ENCODE data around the gene SETBP1.
A peak's percentile ranks its signal among the peaks of the same experiment; 100 is the strongest.

Gene SETBP1

GRCh38 chr18:44817831-44818473 lies 137.3 kb downstream of the SETBP1 start:
- DNase-seq: no peak

- DNase-seq: no peak
Observed at GRCh38 chr18:44818668-44819403, 138.1 kb downstream of the SETBP1 start.

GRCh38 chr18:44819944-44820510 lies 139.3 kb downstream of the SETBP1 start:
- peak in 10 of 14 donors; percentile 4 to 65 (median 36) for DNase-seq

GRCh38 chr18:44821924-44822323 lies 141.2 kb downstream of the SETBP1 start:
- no peak for DNase-seq

GRCh38 chr18:44823286-44823685 lies 142.6 kb downstream of the SETBP1 start:
- DNase-seq: no peak

GRCh38 chr18:44823782-44824181 lies 143.1 kb downstream of the SETBP1 start:
- DNase-seq: no peak

- DNase-seq: no peak
Observed at GRCh38 chr18:44824884-44825283, 144.2 kb downstream of the SETBP1 start.

GRCh38 chr18:44826418-44827259 lies 146.0 kb downstream of the SETBP1 start:
- DNase-seq: peak in 11 of 14 donors; percentile 26 to 73 (median 38)

- DNase-seq: no peak
Observed at GRCh38 chr18:44828080-44828479, 147.4 kb downstream of the SETBP1 start.

GRCh38 chr18:44830581-44830980 lies 149.9 kb downstream of the SETBP1 start:
- DNase-seq: no peak

GRCh38 chr18:44833786-44834185 lies 153.1 kb downstream of the SETBP1 start:
- no peak for DNase-seq

GRCh38 chr18:44834867-44835469 lies 154.3 kb downstream of the SETBP1 start:
- no peak for DNase-seq

GRCh38 chr18:44835703-44836102 lies 155.0 kb downstream of the SETBP1 start:
- DNase-seq: peak in 5 of 14 donors; percentile 26 to 49 (median 29)

GRCh38 chr18:44836263-44836662 lies 155.6 kb downstream of the SETBP1 start:
- no peak for DNase-seq

GRCh38 chr18:44837482-44838180 lies 156.9 kb downstream of the SETBP1 start:
- DNase-seq: no peak

GRCh38 chr18:44838971-44839666 lies 158.4 kb downstream of the SETBP1 start:
- peak in 11 of 14 donors; percentile 15 to 73 (median 50) for DNase-seq

- no peak for DNase-seq
Observed at GRCh38 chr18:44840058-44840790, 159.5 kb downstream of the SETBP1 start.

- DNase-seq: no peak
Observed at GRCh38 chr18:44841221-44841620, 160.5 kb downstream of the SETBP1 start.

GRCh38 chr18:44841752-44842587 lies 161.3 kb downstream of the SETBP1 start:
- DNase-seq: no peak
